GM12878 (cell line): ENCODE results near the gene SNX15. TPM values are rescaled to one million over a fixed set of nuclear protein-coding genes. Genes with fewer than 3 reads are reported as not detected.

ENCODE experiments used
- ATF2 ChIP-seq: IDR thresholded peaks from 2 replicates; pipeline ENCODE4 v1.6.1; 2012; ENCODE audit warnings: low read length, inconsistent platforms
- BMI1 ChIP-seq: fragments of 450-650 bp; IDR thresholded peaks from 2 replicates; pipeline ENCODE4 v1.6.1; 2016; ENCODE audit warnings: mild to moderate bottlenecking, moderate library complexity, borderline replicate concordance
- CHD2 ChIP-seq: IDR thresholded peaks from 2 replicates; pipeline ENCODE4 v1.6.1; 2011; ENCODE audit warnings: low read depth, low read length, improper control_type of control experiment, borderline replicate concordance
- CREM ChIP-seq: IDR thresholded peaks from 2 replicates; pipeline ENCODE4 v1.6.1; 2014; ENCODE audit warnings: antibody characterized with exemption, low read depth
- E4F1 ChIP-seq: fragments of 450-650 bp; IDR thresholded peaks from 2 replicates; pipeline ENCODE4 v1.6.1; 2018; ENCODE audit warnings: borderline replicate concordance, mild to moderate bottlenecking; ENCODE audit not compliant: partially characterized antibody
- EZH2 ChIP-seq: IDR thresholded peaks from 2 replicates; pipeline ENCODE4 v1.6.1; 2012; ENCODE audit warnings: low read depth, mild to moderate bottlenecking, control low read depth, inconsistent platforms, low read length, borderline replicate concordance; ENCODE audit not compliant: control insufficient read depth
- HDAC2 ChIP-seq: fragments of 200-600 bp; sonication (generic); IDR thresholded peaks from 2 replicates; pipeline ENCODE4 v1.6.1; 2017
- KLF5 ChIP-seq: fragments of 450-650 bp; IDR thresholded peaks from 2 replicates; pipeline ENCODE4 v1.6.1; 2014; ENCODE audit warnings: mild to moderate bottlenecking; ENCODE audit not compliant: partially characterized antibody
- NFXL1 ChIP-seq: fragments of 450-650 bp; IDR thresholded peaks from 2 replicates; pipeline ENCODE4 v1.6.1; 2017; ENCODE audit warnings: antibody characterized with exemption, mild to moderate bottlenecking, borderline replicate concordance
- NKRF ChIP-seq: fragments of 450-650 bp; conservative IDR thresholded peaks from 2 replicates; pipeline ENCODE4 v1.6.1; 2017; ENCODE audit warnings: mild to moderate bottlenecking, moderate library complexity
- NRF1 ChIP-seq: conservative IDR thresholded peaks from 2 replicates; pipeline ENCODE4 v1.6.1; 2011; ENCODE audit warnings: mild to moderate bottlenecking, low read depth, low read length, improper control_type of control experiment
- POLR2A ChIP-seq: IDR thresholded peaks from 2 replicates; pipeline ENCODE4 v1.6.1; 2011; ENCODE audit warnings: low read depth, mild to moderate bottlenecking, low read length
- SREBF1 ChIP-seq: IDR thresholded peaks from 2 replicates; pipeline ENCODE4 v1.6.1; 2012; ENCODE audit warnings: mild to moderate bottlenecking, low read length
- STAT1 ChIP-seq: fragments of 450-650 bp; conservative IDR thresholded peaks from 2 replicates; pipeline ENCODE4 v1.6.1; 2014; ENCODE audit warnings: antibody characterized with exemption, mild to moderate bottlenecking
- STAT3 ChIP-seq: IDR thresholded peaks from 2 replicates; pipeline ENCODE4 v1.6.1; 2011; ENCODE audit warnings: low read depth, low read length, improper control_type of control experiment
- USF2 ChIP-seq: IDR thresholded peaks from 2 replicates; pipeline ENCODE4 v1.6.1; 2011; ENCODE audit warnings: low read depth, low read length, improper control_type of control experiment, borderline replicate concordance
- WRNIP1 ChIP-seq: IDR thresholded peaks from 2 replicates; pipeline ENCODE4 v1.6.1; 2011; ENCODE audit warnings: low read depth, low read length, improper control_type of control experiment, borderline replicate concordance
- YBX1 ChIP-seq: fragments of 450-650 bp; IDR thresholded peaks from 2 replicates; pipeline ENCODE4 v1.6.1; 2016; ENCODE audit warnings: antibody characterized with exemption
- ZBTB11 ChIP-seq: fragments of 450-650 bp; formaldehyde crosslinking; IDR thresholded peaks from 2 replicates; pipeline ENCODE4 v1.5.0; 2022; ENCODE audit warnings: mild to moderate bottlenecking, missing genetic modification characterization
- ZSCAN29 ChIP-seq: fragments of 450-650 bp; IDR thresholded peaks from 2 replicates; pipeline ENCODE4 v1.6.1; 2017; ENCODE audit warnings: mild to moderate bottlenecking, moderate library complexity
- polyA plus RNA-seq, 11 experiments: library from polyadenylated mRNA; depleted of rRNA in 4 of 11; unstranded in 6 of 11; stranded (reverse) in 5 of 11; fragments of >200 nt; fragmentation: Nextera tagmentation in 4 of 11; fragmentation: Illumina TruSeq in 1 of 11; extraction: Ambion mirVana in 4 of 11; extraction: Trizol in 1 of 11; gene quantifications; 1 replicate in 1 of 11; 2 replicates in 10 of 11; pipeline versions ENCODE4 v1.2.1 to v1.2.3, GENCODE V29; 2011 to 2016; ENCODE audit warnings: inconsistent platforms in 2 of 11, missing spikeins in 2 of 11, low read depth in 1 of 11
- total RNA-seq, 4 experiments: library from RNA; depleted of rRNA in 3 of 4; stranded (reverse); fragments of >200 nt in 3 of 4; fragmentation: Illumina TruSeq in 1 of 4; extraction: Trizol in 1 of 4; gene quantifications; 2 replicates each; pipeline versions ENCODE4 v1.2.1 to v1.2.3, GENCODE V29; 2013 to 2021

Gene SNX15
- total and polyA plus RNA-seq, 10 of the 15 experiments (the other 5 are each of a cell fraction or from before 2014, with no cell fraction given) = 2.4 to 24.0 (median 16.1) TPM

- TF ChIP-seq CREM = peak; percentile 100
- no peak for TF ChIP-seq NRF1
- no peak for TF ChIP-seq ZSCAN29
- TF ChIP-seq BMI1 = no peak
- TF ChIP-seq POLR2A = peak; percentile 97
- TF ChIP-seq CHD2 = peak; percentile 92
- no peak for TF ChIP-seq STAT3
- TF ChIP-seq SREBF1 = no peak
- TF ChIP-seq EZH2 = no peak
- TF ChIP-seq USF2 = no peak; the same call in 1 of the 2 replicates
- no peak for TF ChIP-seq NFXL1
- TF ChIP-seq KLF5 = peak; percentile 54
- TF ChIP-seq NKRF = peak; percentile 100
- no peak for TF ChIP-seq ATF2
- no peak for TF ChIP-seq WRNIP1
- TF ChIP-seq HDAC2 = peak; percentile 97; the same call in 1 of the 2 replicates
- TF ChIP-seq ZBTB11 = peak; percentile 45; the same call in 1 of the 2 replicates
- peak; percentile 89 for TF ChIP-seq E4F1
- TF ChIP-seq YBX1 = no peak
- peak; percentile 94; the same call in 1 of the 2 replicates for TF ChIP-seq STAT1
Observed at GRCh38 chr11:65083834-65084597, 56.8 kb downstream of the SNX15 start, which contains the start of the genes CDCA5 and ZFPL1 (continued).
